Effector memory CD4-positive, alpha-beta T cell (primary cell): ENCODE measurements around the gene CST9L.

Source experiments
- DNase-seq, 3 donors: peaks; one replicate each; pipeline ENCODE4 v3.0.0-alpha.2; 2020
- H3K27ac ChIP-seq: 2 replicates; pipeline ENCODE4 v1.7.0; 2013; ENCODE audit warnings: mild to moderate bottlenecking, low read length, moderate library complexity; ENCODE audit not compliant: insufficient read depth, poor library complexity, severe bottlenecking
- H3K27me3 ChIP-seq: replicated peaks from 2 replicates; pipeline ENCODE4 v1.7.0; 2013; ENCODE audit warnings: mild to moderate bottlenecking, low read length; ENCODE audit not compliant: insufficient read depth, control insufficient read depth, poor library complexity, severe bottlenecking
- H3K36me3 ChIP-seq: 2 replicates; pipeline ENCODE4 v1.7.0; 2013; ENCODE audit warnings: mild to moderate bottlenecking, low read length, moderate library complexity; ENCODE audit not compliant: control insufficient read depth, insufficient read depth
- H3K4me1 ChIP-seq: 2 replicates; pipeline ENCODE4 v1.7.0; 2013; ENCODE audit warnings: low read length, mild to moderate bottlenecking; ENCODE audit not compliant: control insufficient read depth, insufficient read depth, poor library complexity, severe bottlenecking
- H3K4me3 ChIP-seq: 2 replicates; pipeline ENCODE4 v1.7.0; 2013; ENCODE audit warnings: low read length, low read depth, mild to moderate bottlenecking; ENCODE audit not compliant: insufficient read depth, poor library complexity, severe bottlenecking
- H3K9me3 ChIP-seq: 2 replicates; pipeline ENCODE4 v1.7.0; 2013; ENCODE audit warnings: mild to moderate bottlenecking, low read length, moderate library complexity; ENCODE audit not compliant: control insufficient read depth

The CST9L gene

GRCh38 chr20:23548408-23548807, 19.9 kb downstream of the CST9L start:
- DNase-seq: no peak
- H3K27ac ChIP-seq: no peak overlapping the region
- H3K4me1 ChIP-seq: no peaks in the 10 kb centered on the region
- no peaks in the 10 kb centered on the region for H3K9me3 ChIP-seq
- H3K27me3 ChIP-seq: no peaks in the 10 kb centered on the region
- H3K4me3 ChIP-seq: no peak overlapping the region
- H3K36me3 ChIP-seq: no peaks in the 10 kb centered on the region

GRCh38 chr20:23547613-23548012, 20.7 kb downstream of the CST9L start:
- Histone ChIP-seq H3K4me1 (no peaks in the 10 kb centered on the region), H3K27ac (no peak overlapping the region), H3K36me3 (no peaks in the 10 kb centered on the region), H3K4me3 (no peak overlapping the region), H3K9me3 (no peaks in the 10 kb centered on the region), H3K27me3 (no peaks in the 10 kb centered on the region)
- no peak for DNase-seq

GRCh38 chr20:23546435-23547144, 21.7 kb downstream of the CST9L start:
- no peaks in the 10 kb centered on the region for H3K27me3 ChIP-seq
- no peaks in the 10 kb centered on the region for H3K36me3 ChIP-seq
- no peaks in the 10 kb centered on the region for H3K9me3 ChIP-seq
- no peak for DNase-seq
- no peaks in the 10 kb centered on the region for H3K4me1 ChIP-seq
- H3K4me3 ChIP-seq: no peak overlapping the region
- no peak overlapping the region for H3K27ac ChIP-seq

- no peaks in the 10 kb centered on the region for H3K9me3 ChIP-seq
- H3K27me3 ChIP-seq: no peaks in the 10 kb centered on the region
- no peak overlapping the region for H3K4me3 ChIP-seq
- no peak for DNase-seq
- H3K4me1 ChIP-seq: no peaks in the 10 kb centered on the region
- H3K27ac ChIP-seq: no peak overlapping the region
- no peaks in the 10 kb centered on the region for H3K36me3 ChIP-seq
Measured at GRCh38 chr20:23544133-23544532, 24.2 kb downstream of the CST9L start.

- no peaks in the 10 kb centered on the region for H3K9me3 ChIP-seq
- H3K4me1 ChIP-seq: no peaks in the 10 kb centered on the region
- H3K27ac ChIP-seq: no peak overlapping the region
- H3K4me3 ChIP-seq: no peak overlapping the region
- no peaks in the 10 kb centered on the region for H3K36me3 ChIP-seq
- H3K27me3 ChIP-seq: no peaks in the 10 kb centered on the region
- no peak for DNase-seq
Measured at GRCh38 chr20:23542801-23543200, 25.5 kb downstream of the CST9L start.

- H3K4me3 ChIP-seq: no peak overlapping the region
- no peak for DNase-seq
- H3K27ac ChIP-seq: no peak overlapping the region
- no peaks in the 10 kb centered on the region for H3K4me1 ChIP-seq
- H3K27me3 ChIP-seq: no peaks in the 10 kb centered on the region
- H3K9me3 ChIP-seq: no peaks in the 10 kb centered on the region
- no peaks in the 10 kb centered on the region for H3K36me3 ChIP-seq
Measured at GRCh38 chr20:23541776-23542175, 26.5 kb downstream of the CST9L start.

- Histone ChIP-seq H3K27ac (no peak overlapping the region), H3K27me3 (no peaks in the 10 kb centered on the region), H3K4me3 (no peak overlapping the region), H3K9me3 (no peaks in the 10 kb centered on the region), H3K36me3 (no peaks in the 10 kb centered on the region), H3K4me1 (no peaks in the 10 kb centered on the region)
- DNase-seq: no peak
Measured at GRCh38 chr20:23541330-23541729, 27.0 kb downstream of the CST9L start.

GRCh38 chr20:23540624-23541023, 27.7 kb downstream of the CST9L start:
- H3K27me3 ChIP-seq: no peaks in the 10 kb centered on the region
- no peak for DNase-seq
- H3K4me3 ChIP-seq: no peak overlapping the region
- H3K9me3 ChIP-seq: no peaks in the 10 kb centered on the region
- H3K36me3 ChIP-seq: no peaks in the 10 kb centered on the region
- no peaks in the 10 kb centered on the region for H3K4me1 ChIP-seq
- no peak overlapping the region for H3K27ac ChIP-seq

GRCh38 chr20:23537030-23537429, 31.3 kb downstream of the CST9L start:
- Histone ChIP-seq H3K27ac (no peak overlapping the region), H3K4me3 (no peak overlapping the region), H3K4me1 (no peaks in the 10 kb centered on the region), H3K36me3 (no peaks in the 10 kb centered on the region), H3K9me3 (no peaks in the 10 kb centered on the region), H3K27me3 (no peaks in the 10 kb centered on the region)
- no peak for DNase-seq

- Histone ChIP-seq H3K27ac (no peak overlapping the region), H3K4me3 (no peak overlapping the region), H3K27me3 (no peaks in the 10 kb centered on the region), H3K4me1 (no peaks in the 10 kb centered on the region), H3K9me3 (no peaks in the 10 kb centered on the region), H3K36me3 (no peaks in the 10 kb centered on the region)
- no peak for DNase-seq
Measured at GRCh38 chr20:23536328-23536974, 31.8 kb downstream of the CST9L start.
